SK-N-SH (cell line): Measurements from ENCODE around the gene UBD. TPM values are rescaled to one million over a fixed set of nuclear protein-coding genes. Genes with fewer than 3 reads are reported as not detected.

ENCODE experiments used
- CTCF ChIA-PET: fragments of 300-600, 350-600 bp; formaldehyde crosslinking; extraction: SDS; loops from one replicate; lab custom pipeline; 2021; lab: Yijun Ruan, JAX
- POLR2A ChIA-PET: fragments of 350-600 bp; sonication (Branson Sonifier 250); formaldehyde crosslinking; extraction: SDS; loops from one replicate; lab custom pipeline; 2020; ENCODE audit warnings: antibody characterized with exemption, inconsistent platforms; lab: Yijun Ruan, JAX
- DNase-seq: peaks from one replicate; pipeline ENCODE4 v3.0.0; 2012
- H2AFZ ChIP-seq: fragments of 200-600 bp; sonication (generic); 2 replicates; pipeline ENCODE4 v1.8.1; 2016; ENCODE audit warnings: antibody characterized with exemption, mild to moderate bottlenecking, low read depth
- H3F3A ChIP-seq: fragments of 200-600 bp; sonication (generic); replicated peaks from 2 replicates; pipeline ENCODE3; 2016; ENCODE audit warnings: antibody characterized with exemption, mild to moderate bottlenecking; ENCODE audit not compliant: insufficient read depth
- H3K27ac ChIP-seq, 2 experiments: fragments of 200-500 bp in 1 of 2; fragments of 200-600 bp in 1 of 2; sonication (Bioruptor generic) in 1 of 2; sonication (generic), shearing (Covaris generic) in 1 of 2; 2 replicates each; pipeline versions ENCODE4 v1.5.1 to v1.6.1; 2014 to 2016; ENCODE audit warnings: low read depth in 2 of 2, inconsistent platforms in 1 of 2, low read length in 1 of 2, mild to moderate bottlenecking in 1 of 2, mixed read lengths in 1 of 2
- H3K27me3 ChIP-seq: fragments of 200-600 bp; sonication (generic), shearing (Covaris generic); 2 replicates; pipeline ENCODE4 v1.6.1; 2016; ENCODE audit warnings: mixed run types; ENCODE audit not compliant: insufficient read depth
- H3K36me3 ChIP-seq, 2 experiments: fragments of 200-500 bp in 1 of 2; fragments of 200-600 bp in 1 of 2; sonication (Bioruptor generic) in 1 of 2; sonication (generic) in 1 of 2; replicated peaks in 1 of 2; 2 replicates each; pipeline versions ENCODE3 to v1.5.1; 2014 to 2016; ENCODE audit warnings: low read length in 1 of 2, mild to moderate bottlenecking in 1 of 2; ENCODE audit not compliant: insufficient read depth in 2 of 2, control insufficient read depth in 1 of 2
- H3K4me1 ChIP-seq, 2 experiments: fragments of 200-500 bp in 1 of 2; fragments of 200-600 bp in 1 of 2; sonication (Bioruptor generic) in 1 of 2; sonication (generic), shearing (Covaris generic) in 1 of 2; 2 replicates each; pipeline versions ENCODE4 v1.5.1 to v1.6.1; 2014 to 2016; ENCODE audit warnings: low read depth in 1 of 2, low read length in 1 of 2, mixed run types in 1 of 2; ENCODE audit not compliant: insufficient read depth in 2 of 2, control insufficient read depth in 1 of 2
- H3K4me2 ChIP-seq: fragments of 200-600 bp; sonication (generic), shearing (Covaris generic); 2 replicates; pipeline ENCODE4 v1.6.1; 2017; ENCODE audit warnings: mixed run types
- H3K4me3 ChIP-seq, 2 experiments: fragments of 200-500 bp in 1 of 2; fragments of 200-600 bp in 1 of 2; sonication (Bioruptor generic) in 1 of 2; sonication (generic), shearing (Covaris generic) in 1 of 2; 2 replicates each; pipeline versions ENCODE4 v1.5.1 to v1.8.1; 2014 to 2016; ENCODE audit warnings: low read depth in 2 of 2, inconsistent platforms in 1 of 2, low read length in 1 of 2, mild to moderate bottlenecking in 1 of 2, mixed read lengths in 1 of 2, moderate library complexity in 1 of 2
- H3K79me2 ChIP-seq: fragments of 200-600 bp; sonication (generic); 2 replicates; pipeline ENCODE4 v1.8.1; 2017; ENCODE audit warnings: mild to moderate bottlenecking; ENCODE audit not compliant: insufficient read depth
- H3K9ac ChIP-seq: fragments of 200-600 bp; sonication (generic); 2 replicates; pipeline ENCODE4 v1.6.1; 2017; ENCODE audit warnings: mixed run types
- H3K9me2 ChIP-seq: fragments of 200-600 bp; sonication (generic); 2 replicates; pipeline ENCODE4 v1.6.1; 2017; ENCODE audit warnings: mixed run types
- H3K9me3 ChIP-seq: fragments of 200-600 bp; sonication (generic); 2 replicates; pipeline ENCODE4 v1.6.1; 2017; ENCODE audit warnings: mixed run types, mild to moderate bottlenecking, moderate library complexity
- H4K20me1 ChIP-seq: fragments of 200-600 bp; sonication (generic); 2 replicates; pipeline ENCODE4 v1.6.1; 2017; ENCODE audit warnings: mild to moderate bottlenecking, mixed run types; ENCODE audit not compliant: insufficient read depth
- CHD2 ChIP-seq: fragments of 150-350 bp; IDR thresholded peaks from 2 replicates; pipeline ENCODE4 v1.6.1; 2018; ENCODE audit warnings: low read length; ENCODE audit not compliant: partially characterized antibody
- EP300 ChIP-seq, 2 experiments: IDR thresholded peaks; 2 replicates each; pipeline versions ENCODE4 v1.4.0 to v1.6.1; 2012; ENCODE audit warnings: borderline replicate concordance in 1 of 2, low read depth in 1 of 2, low read length in 1 of 2
- FOXJ3 ChIP-seq: sonication (generic); formaldehyde crosslinking; IDR thresholded peaks from 2 replicates; pipeline ENCODE4 v1.5.1; 2020; ENCODE audit warnings: mild to moderate bottlenecking, missing genetic modification reagents
- FOXM1 ChIP-seq: IDR thresholded peaks from 2 replicates; pipeline ENCODE4 v1.4.0; 2012; ENCODE audit warnings: low read depth, mild to moderate bottlenecking
- GABPA ChIP-seq: IDR thresholded peaks from 2 replicates; pipeline ENCODE4 v1.4.0; 2012; ENCODE audit warnings: low read depth, mild to moderate bottlenecking
- GATA2 ChIP-seq: sonication (generic); formaldehyde crosslinking; IDR thresholded peaks from 2 replicates; pipeline ENCODE4 v1.5.0; 2020; ENCODE audit warnings: mild to moderate bottlenecking, missing genetic modification reagents
- JUND ChIP-seq: IDR thresholded peaks from 2 replicates; pipeline ENCODE4 v1.4.0; 2012
- MEF2A ChIP-seq: IDR thresholded peaks from 2 replicates; pipeline ENCODE4 v1.4.0; 2012; ENCODE audit warnings: low read depth, borderline replicate concordance
- MXI1 ChIP-seq: IDR thresholded peaks from 2 replicates; pipeline ENCODE4 v1.6.1; 2012; ENCODE audit warnings: mild to moderate bottlenecking, low read depth, low read length, improper control_type of control experiment
- NFIC ChIP-seq: IDR thresholded peaks from 2 replicates; pipeline ENCODE4 v1.4.0; 2012; ENCODE audit warnings: borderline replicate concordance
- NRF1 ChIP-seq: IDR thresholded peaks from 2 replicates; pipeline ENCODE4 v1.6.1; 2012; ENCODE audit warnings: low read depth, mild to moderate bottlenecking, low read length
- RAD21 ChIP-seq: IDR thresholded peaks from 2 replicates; pipeline ENCODE4 v1.6.1; 2012; ENCODE audit warnings: mild to moderate bottlenecking, low read length
- RXRA ChIP-seq: IDR thresholded peaks from 2 replicates; pipeline ENCODE4 v1.4.0; 2012; ENCODE audit warnings: low read depth, mild to moderate bottlenecking, borderline replicate concordance
- SIN3A ChIP-seq: IDR thresholded peaks from 2 replicates; pipeline ENCODE4 v1.6.1; 2012; ENCODE audit warnings: low read depth, mild to moderate bottlenecking, low read length, moderate library complexity, borderline replicate concordance
- TAF1 ChIP-seq: IDR thresholded peaks from 2 replicates; pipeline ENCODE4 v1.6.1; 2012; ENCODE audit warnings: low read depth, mild to moderate bottlenecking, low read length, moderate library complexity, borderline replicate concordance
- TEAD4 ChIP-seq: IDR thresholded peaks from 2 replicates; pipeline ENCODE4 v1.4.0; 2012; ENCODE audit warnings: mild to moderate bottlenecking, borderline replicate concordance; ENCODE audit not compliant: insufficient read depth
- ZBTB33 ChIP-seq: IDR thresholded peaks from 2 replicates; pipeline ENCODE4 v1.4.0; 2012; ENCODE audit warnings: low read depth, borderline replicate concordance
- polyA plus RNA-seq, 3 experiments: library from polyadenylated mRNA; depleted of rRNA; stranded (reverse); fragments of >200 nt; gene quantifications; 2 replicates each; pipeline ENCODE4 v1.2.3, GENCODE V29; 2012
- TF ChIP-seq, protein P1 (sequence below): IDR thresholded peaks from 2 replicates; pipeline ENCODE4; 2012
- TF ChIP-seq, protein P2 (sequence below): fragments of 150-350 bp; IDR thresholded peaks from 2 replicates; pipeline ENCODE4 v1.6.1; 2016; ENCODE audit warnings: mild to moderate bottlenecking, low read depth, low read length

UBD gene
- polyA plus RNA-seq, 1 of the 3 experiments (the other 2 are of a cell fraction) = not detected

GRCh38 chr6:29584821-29585220, 25.3 kb upstream of the UBD start, which contains the start of gene OR2H2:
Gene OR2H2 (plus strand): TSS chr6:29585121. CDS start chr6:29587945, 2,824 bp downstream.
- H2AFZ ChIP-seq = no peak within 1 kb of the TSS
- H3K9me3 ChIP-seq = no peaks in the 10 kb centered on the region
- peaks cover 18% of the 10 kb centered on the region for H3K27me3 ChIP-seq
- H3K9ac ChIP-seq = no peak within 1 kb of the TSS
- DNase-seq = no peak
- CTCF ChIA-PET = interaction anchor here (0.6 to 1.3 kb wide), 3 partner anchors 10 to 1109 kb away, joined by 3 to 4 read pairs (median 3); no protein-coding TSS in a partner anchor
- H3K4me2 ChIP-seq = no peak within 1 kb of the TSS
- H3K36me3 ChIP-seq = no peaks in the 10 kb centered on the region
- no peak for TF ChIP-seq FOXJ3 (CRISPR knock-in tag)
- no peak for TF ChIP-seq NFIC
- TF ChIP-seq, protein P1, sequence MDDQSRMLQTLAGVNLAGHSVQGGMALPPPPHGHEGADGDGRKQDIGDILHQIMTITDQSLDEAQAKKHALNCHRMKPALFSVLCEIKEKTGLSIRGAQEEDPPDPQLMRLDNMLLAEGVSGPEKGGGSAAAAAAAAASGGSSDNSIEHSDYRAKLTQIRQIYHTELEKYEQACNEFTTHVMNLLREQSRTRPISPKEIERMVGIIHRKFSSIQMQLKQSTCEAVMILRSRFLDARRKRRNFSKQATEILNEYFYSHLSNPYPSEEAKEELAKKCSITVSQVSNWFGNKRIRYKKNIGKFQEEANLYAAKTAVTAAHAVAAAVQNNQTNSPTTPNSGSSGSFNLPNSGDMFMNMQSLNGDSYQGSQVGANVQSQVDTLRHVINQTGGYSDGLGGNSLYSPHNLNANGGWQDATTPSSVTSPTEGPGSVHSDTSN = no peak
- no peak for TF ChIP-seq MEF2A
- TF ChIP-seq FOXM1 = no peak
- TF ChIP-seq JUND = no peak
- no peak for TF ChIP-seq GATA2
- TF ChIP-seq MXI1 = no peak
- TF ChIP-seq CHD2 = no peak
- no peak for TF ChIP-seq ZBTB33
- no peak for TF ChIP-seq NRF1
- no peak for TF ChIP-seq TAF1
- no peak for TF ChIP-seq RAD21
- TF ChIP-seq EP300 (IDR thresholded peaks at IDR 0.05; ENCODE audit: borderline replicate concordance in 1 of 2, low read depth in 1 of 2, low read length in 1 of 2) = no peak
- TF ChIP-seq, protein P2, sequence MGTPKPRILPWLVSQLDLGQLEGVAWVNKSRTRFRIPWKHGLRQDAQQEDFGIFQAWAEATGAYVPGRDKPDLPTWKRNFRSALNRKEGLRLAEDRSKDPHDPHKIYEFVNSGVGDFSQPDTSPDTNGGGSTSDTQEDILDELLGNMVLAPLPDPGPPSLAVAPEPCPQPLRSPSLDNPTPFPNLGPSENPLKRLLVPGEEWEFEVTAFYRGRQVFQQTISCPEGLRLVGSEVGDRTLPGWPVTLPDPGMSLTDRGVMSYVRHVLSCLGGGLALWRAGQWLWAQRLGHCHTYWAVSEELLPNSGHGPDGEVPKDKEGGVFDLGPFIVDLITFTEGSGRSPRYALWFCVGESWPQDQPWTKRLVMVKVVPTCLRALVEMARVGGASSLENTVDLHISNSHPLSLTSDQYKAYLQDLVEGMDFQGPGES = no peak
- TF ChIP-seq RXRA = no peak
- no peak for TF ChIP-seq TEAD4
- TF ChIP-seq GABPA = no peak
- no peak for TF ChIP-seq SIN3A
- no peak within 1 kb of the TSS for H3K27ac ChIP-seq
- no peaks in the 10 kb centered on the region for H3K79me2 ChIP-seq
- H3K4me3 ChIP-seq = no peak within 1 kb of the TSS
- no peaks in the 10 kb centered on the region for H3F3A ChIP-seq
- no peaks in the 10 kb centered on the region for H3K9me2 ChIP-seq
- H4K20me1 ChIP-seq = no peaks in the 10 kb centered on the region
- POLR2A ChIA-PET = no interaction called here
- no peaks in the 10 kb centered on the region for H3K4me1 ChIP-seq
